Neutrophil (primary cell): Measurements from ENCODE around the gene ELL.
A peak's percentile ranks its signal among the peaks of the same experiment; 100 is the strongest.

Experiments used
- H3K27ac ChIP-seq: fragments of 200-600 bp; sonication (generic); 2 replicates; pipeline ENCODE4 v1.5.1; 2016; ENCODE audit warnings: mild to moderate bottlenecking, moderate library complexity
- H3K27me3 ChIP-seq: fragments of 200-600 bp; sonication (generic); 2 replicates; pipeline ENCODE4 v1.6.0; 2016; ENCODE audit warnings: mild to moderate bottlenecking
- H3K36me3 ChIP-seq: fragments of 200-600 bp; sonication (generic); 2 replicates; pipeline ENCODE4 v1.5.1; 2017
- H3K4me1 ChIP-seq, 2 experiments: fragments of 200-600 bp in 1 of 2; sonication (generic) in 1 of 2; 1 replicate in 1 of 2; 2 replicates in 1 of 2; pipeline versions ENCODE4 v1.5.1 to v1.6.1; 2013 to 2016; ENCODE audit warnings: low read depth in 1 of 2, low read length in 1 of 2, mild to moderate bottlenecking in 1 of 2, moderate library complexity in 1 of 2; ENCODE audit not compliant: control insufficient read depth in 1 of 2, insufficient read depth in 1 of 2
- H3K4me3 ChIP-seq, 2 experiments: fragments of 200-600 bp in 1 of 2; sonication (generic) in 1 of 2; 1 replicate in 1 of 2; 2 replicates in 1 of 2; pipeline ENCODE4 v1.5.1; 2013 to 2016; ENCODE audit warnings: low read depth in 1 of 2, low read length in 1 of 2, mild to moderate bottlenecking in 1 of 2, moderate library complexity in 1 of 2
- H3K9me3 ChIP-seq: fragments of 200-600 bp; sonication (generic); 2 replicates; pipeline ENCODE4 v1.5.1; 2016
- TF ChIP-seq, protein P1 (sequence below): fragments of 200-600 bp; sonication (generic); IDR thresholded peaks from 2 replicates; pipeline ENCODE4 v1.5.1; 2016; ENCODE audit warnings: antibody characterized with exemption

ELL gene

DNA sequence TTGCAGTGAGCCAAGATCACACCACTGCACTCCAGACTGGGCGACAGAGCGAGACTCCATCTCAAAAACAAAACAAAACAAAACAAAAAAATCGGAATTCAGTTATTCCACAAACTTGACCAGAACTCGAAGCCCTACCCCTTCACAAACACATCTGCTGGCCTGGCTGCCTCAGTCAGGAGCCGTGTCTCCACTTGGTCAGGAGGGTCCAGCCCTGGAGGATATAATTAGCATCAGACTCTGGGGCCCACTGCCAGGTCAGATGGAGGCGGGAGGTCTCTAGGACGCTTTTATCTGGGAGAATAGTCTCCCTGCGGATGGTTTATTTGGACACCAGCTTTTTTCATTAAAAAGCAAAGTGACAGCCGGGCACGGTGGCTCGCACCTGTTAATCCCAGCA, 8.0 kb downstream of the ELL start:
- peaks cover 85 to 88% of the 10 kb centered on the region in 2 experiments for H3K4me1 ChIP-seq
- peak overlapping the region; percentile 98 for H3K27ac ChIP-seq

DNA sequence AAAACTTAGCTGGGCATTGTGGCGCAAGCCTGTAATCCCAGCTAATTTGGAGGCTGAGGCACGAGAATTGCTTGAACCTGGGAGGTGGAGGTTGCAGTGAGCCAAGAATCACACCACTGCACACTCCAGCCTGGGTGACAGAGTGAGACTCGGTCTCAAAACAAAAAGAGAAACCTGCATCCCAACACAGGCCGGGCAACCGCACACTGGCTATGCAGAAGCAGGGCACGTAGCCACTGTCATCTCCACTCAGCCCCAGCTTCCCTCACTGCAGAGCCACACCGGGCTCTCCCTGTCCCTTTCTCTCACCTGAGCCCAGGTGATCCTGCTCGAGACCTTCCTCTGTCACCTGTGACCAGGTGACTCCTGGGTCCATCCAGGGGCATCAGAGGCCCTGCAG, 11.7 kb downstream of the ELL start:
- Histone ChIP-seq H3K36me3 (peaks cover 3% of the 10 kb centered on the region), H3K27me3 (no peaks in the 10 kb centered on the region), H3K9me3 (no peaks in the 10 kb centered on the region), H3K4me3 (no peak overlapping the region), H3K4me1 (peaks cover 81 to 89% of the 10 kb centered on the region in 2 experiments), H3K27ac (peak overlapping the region; percentile 98)
- TF ChIP-seq, protein P1, sequence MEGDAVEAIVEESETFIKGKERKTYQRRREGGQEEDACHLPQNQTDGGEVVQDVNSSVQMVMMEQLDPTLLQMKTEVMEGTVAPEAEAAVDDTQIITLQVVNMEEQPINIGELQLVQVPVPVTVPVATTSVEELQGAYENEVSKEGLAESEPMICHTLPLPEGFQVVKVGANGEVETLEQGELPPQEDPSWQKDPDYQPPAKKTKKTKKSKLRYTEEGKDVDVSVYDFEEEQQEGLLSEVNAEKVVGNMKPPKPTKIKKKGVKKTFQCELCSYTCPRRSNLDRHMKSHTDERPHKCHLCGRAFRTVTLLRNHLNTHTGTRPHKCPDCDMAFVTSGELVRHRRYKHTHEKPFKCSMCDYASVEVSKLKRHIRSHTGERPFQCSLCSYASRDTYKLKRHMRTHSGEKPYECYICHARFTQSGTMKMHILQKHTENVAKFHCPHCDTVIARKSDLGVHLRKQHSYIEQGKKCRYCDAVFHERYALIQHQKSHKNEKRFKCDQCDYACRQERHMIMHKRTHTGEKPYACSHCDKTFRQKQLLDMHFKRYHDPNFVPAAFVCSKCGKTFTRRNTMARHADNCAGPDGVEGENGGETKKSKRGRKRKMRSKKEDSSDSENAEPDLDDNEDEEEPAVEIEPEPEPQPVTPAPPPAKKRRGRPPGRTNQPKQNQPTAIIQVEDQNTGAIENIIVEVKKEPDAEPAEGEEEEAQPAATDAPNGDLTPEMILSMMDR = no peak

More for the DNA sequence above, 8.0 kb downstream of the ELL start:
- Histone ChIP-seq H3K9me3 (no peaks in the 10 kb centered on the region), H3K36me3 (peaks cover 4% of the 10 kb centered on the region), H3K27me3 (no peaks in the 10 kb centered on the region), H3K4me3 (peak overlapping the region in 1 of 2 experiments; percentile 55)
- TF ChIP-seq, protein P1 = no peak

DNA sequence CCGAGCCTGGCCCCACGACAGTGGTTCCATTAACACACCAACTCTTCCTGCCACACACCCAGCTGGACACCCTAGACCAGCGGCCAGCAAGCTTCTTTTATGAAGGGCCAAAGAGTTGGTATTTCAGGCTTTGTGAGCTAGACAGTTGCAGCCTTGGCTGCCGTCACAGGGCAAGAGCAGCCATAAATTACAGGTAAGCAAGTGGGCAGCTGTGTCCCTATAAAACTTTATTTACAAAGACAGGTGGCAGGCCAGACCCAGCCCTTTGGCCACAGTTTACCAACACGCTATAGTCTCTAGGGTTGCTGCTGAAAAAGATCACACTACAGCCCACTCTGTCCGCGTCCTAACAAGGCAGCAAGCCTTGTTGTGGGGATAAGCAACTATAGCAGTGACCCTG, 13.3 kb downstream of the ELL start:
- TF ChIP-seq, protein P1 = no peak

DNA sequence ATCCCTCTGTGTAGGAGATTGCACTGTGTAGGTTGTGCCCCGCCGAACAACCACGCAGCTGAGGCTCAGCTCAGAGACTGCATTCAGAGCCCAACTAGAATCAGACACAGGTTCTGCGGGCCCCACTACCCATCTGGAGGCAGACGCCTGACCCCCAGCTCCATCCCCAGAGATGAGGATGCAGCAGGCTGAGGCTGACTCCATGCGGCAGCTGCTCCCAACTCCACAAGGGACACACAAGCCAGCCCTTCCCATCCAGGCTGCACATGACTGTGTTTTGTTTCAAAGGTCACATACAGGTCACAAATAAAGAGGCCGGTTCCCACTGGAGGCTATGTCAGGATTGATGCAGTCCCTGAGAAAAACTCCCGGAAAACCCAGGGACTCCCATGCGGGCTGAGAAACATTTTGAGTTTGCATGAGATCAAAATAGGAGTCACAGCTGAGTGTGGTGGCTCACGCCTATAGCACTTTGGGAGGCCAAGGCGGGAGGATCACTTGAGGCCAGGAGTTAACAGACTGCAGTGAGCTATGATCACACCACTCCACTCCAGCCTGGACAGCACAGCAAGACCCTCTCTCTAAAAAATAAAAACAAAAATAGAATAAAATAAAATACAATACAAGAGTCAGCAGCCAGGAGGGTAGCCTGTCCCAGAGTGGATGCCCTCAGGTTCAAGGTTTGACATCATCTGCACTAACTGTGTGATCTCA, 14.0 kb downstream of the ELL start:
- no peaks in the 10 kb centered on the region for H3K9me3 ChIP-seq
- no peak overlapping the region for H3K4me3 ChIP-seq
- TF ChIP-seq, protein P1 = no peak
- H3K4me1 ChIP-seq = peaks cover 81 to 89% of the 10 kb centered on the region in 2 experiments
- H3K27me3 ChIP-seq = no peaks in the 10 kb centered on the region
- peak overlapping the region; percentile 98 for H3K27ac ChIP-seq
- H3K36me3 ChIP-seq = no peaks in the 10 kb centered on the region

More for the DNA sequence above, 13.3 kb downstream of the ELL start:
- peak overlapping the region; percentile 98 for H3K27ac ChIP-seq
- no peak overlapping the region for H3K4me3 ChIP-seq
- no peaks in the 10 kb centered on the region for H3K27me3 ChIP-seq
- no peaks in the 10 kb centered on the region for H3K36me3 ChIP-seq
- no peaks in the 10 kb centered on the region for H3K9me3 ChIP-seq
- H3K4me1 ChIP-seq = peaks cover 81 to 89% of the 10 kb centered on the region in 2 experiments

DNA sequence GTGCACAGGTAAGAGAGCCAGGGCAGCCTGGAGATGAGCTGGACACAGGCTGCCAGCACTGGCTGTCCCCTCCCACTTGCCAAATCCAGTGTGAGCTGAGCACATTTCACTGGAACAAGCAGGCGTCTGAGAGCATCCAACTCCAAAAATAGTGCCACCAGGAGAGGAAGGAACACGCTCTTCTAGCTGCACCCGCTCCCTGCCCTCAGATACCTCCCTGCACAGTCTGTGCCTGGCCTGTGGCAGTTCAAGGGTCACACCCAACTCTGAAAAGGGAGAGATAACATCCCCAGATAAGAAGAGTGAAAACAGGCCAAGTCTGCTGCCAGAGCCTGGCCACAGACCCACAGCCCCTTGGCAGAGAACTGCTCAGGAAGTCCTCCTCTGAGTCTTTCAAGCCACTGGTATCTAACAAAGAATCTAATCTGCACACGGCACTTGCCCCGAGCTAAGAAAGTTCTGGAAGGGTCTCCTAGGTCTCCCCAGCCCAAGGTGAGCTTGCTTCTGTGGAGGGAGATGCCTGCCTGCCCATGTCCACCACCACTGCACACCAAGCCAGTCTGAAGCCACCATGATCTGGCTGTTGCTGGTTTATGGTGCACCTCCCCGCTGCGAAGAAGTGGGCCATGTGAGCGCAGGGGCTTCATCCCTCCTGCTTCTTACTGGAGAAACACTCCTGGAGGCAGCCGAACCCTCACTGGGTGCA, 14.7 kb downstream of the ELL start:
- peak overlapping the region; percentile 98 for H3K27ac ChIP-seq

More for the DNA sequence above, 14.7 kb downstream of the ELL start:
- no peaks in the 10 kb centered on the region for H3K9me3 ChIP-seq
- no peaks in the 10 kb centered on the region for H3K36me3 ChIP-seq
- TF ChIP-seq, protein P1 = no peak
- no peaks in the 10 kb centered on the region for H3K27me3 ChIP-seq
- H3K4me1 ChIP-seq = peaks cover 81 to 92% of the 10 kb centered on the region in 2 experiments
- H3K4me3 ChIP-seq = no peak overlapping the region
